ENCODE results near the gene CEP112.
"Not testable (repeated sequence)": the region's sequence is repeated elsewhere in the genome, so short reads cannot be mapped to it uniquely, and the experiment has no call there.

Gene CEP112

GRCh38 chr17:66088173-66088572 is 103.8 kb downstream of the CEP112 start:
- no peak for DNase-seq (ENCODE audit: low read depth)
- no peak overlapping the region for H3K4me3 ChIP-seq (ENCODE audit: low read depth, low read length)
- TF ChIP-seq, protein P1, sequence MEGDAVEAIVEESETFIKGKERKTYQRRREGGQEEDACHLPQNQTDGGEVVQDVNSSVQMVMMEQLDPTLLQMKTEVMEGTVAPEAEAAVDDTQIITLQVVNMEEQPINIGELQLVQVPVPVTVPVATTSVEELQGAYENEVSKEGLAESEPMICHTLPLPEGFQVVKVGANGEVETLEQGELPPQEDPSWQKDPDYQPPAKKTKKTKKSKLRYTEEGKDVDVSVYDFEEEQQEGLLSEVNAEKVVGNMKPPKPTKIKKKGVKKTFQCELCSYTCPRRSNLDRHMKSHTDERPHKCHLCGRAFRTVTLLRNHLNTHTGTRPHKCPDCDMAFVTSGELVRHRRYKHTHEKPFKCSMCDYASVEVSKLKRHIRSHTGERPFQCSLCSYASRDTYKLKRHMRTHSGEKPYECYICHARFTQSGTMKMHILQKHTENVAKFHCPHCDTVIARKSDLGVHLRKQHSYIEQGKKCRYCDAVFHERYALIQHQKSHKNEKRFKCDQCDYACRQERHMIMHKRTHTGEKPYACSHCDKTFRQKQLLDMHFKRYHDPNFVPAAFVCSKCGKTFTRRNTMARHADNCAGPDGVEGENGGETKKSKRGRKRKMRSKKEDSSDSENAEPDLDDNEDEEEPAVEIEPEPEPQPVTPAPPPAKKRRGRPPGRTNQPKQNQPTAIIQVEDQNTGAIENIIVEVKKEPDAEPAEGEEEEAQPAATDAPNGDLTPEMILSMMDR (conservative IDR thresholded peaks at IDR 0.05; ENCODE audit: low read depth, low read length), result no peak

GRCh38 chr17:66087073-66087472 is 104.9 kb downstream of the CEP112 start:
- TF ChIP-seq, protein P1 (conservative IDR thresholded peaks at IDR 0.05; ENCODE audit: low read depth, low read length), result no peak
- no peak overlapping the region for H3K4me3 ChIP-seq (ENCODE audit: low read depth, low read length)
- peak; percentile 56 for DNase-seq (ENCODE audit: low read depth)

DNA sequence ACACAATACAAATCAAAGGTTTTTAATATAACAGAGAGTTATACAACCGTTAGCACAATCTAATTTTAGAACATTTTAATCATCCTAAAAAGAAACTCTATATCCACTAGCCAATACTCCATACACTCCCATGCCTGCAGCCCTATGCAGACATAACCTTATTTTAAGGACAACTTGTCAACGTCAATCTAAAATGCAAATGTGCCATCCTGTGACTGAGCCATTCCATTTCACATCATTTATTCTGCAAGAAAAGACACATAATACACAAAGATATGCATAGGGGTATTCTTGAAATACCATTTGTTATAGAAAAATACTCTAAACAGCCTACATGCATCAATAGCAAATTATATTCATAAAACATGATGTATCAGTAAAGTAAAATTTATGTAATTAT is 106.7 kb downstream of the CEP112 start:
- no peak overlapping the region for H3K4me3 ChIP-seq (ENCODE audit: low read depth, low read length)
- TF ChIP-seq, protein P1 (conservative IDR thresholded peaks at IDR 0.05; ENCODE audit: low read depth, low read length), result no peak
- DNase-seq (ENCODE audit: low read depth), result no peak

GRCh38 chr17:66080670-66081069 is 111.3 kb downstream of the CEP112 start:
- DNase-seq (ENCODE audit: low read depth); H3K4me3 ChIP-seq (ENCODE audit: low read depth, low read length): not testable (repeated sequence)

DNA sequence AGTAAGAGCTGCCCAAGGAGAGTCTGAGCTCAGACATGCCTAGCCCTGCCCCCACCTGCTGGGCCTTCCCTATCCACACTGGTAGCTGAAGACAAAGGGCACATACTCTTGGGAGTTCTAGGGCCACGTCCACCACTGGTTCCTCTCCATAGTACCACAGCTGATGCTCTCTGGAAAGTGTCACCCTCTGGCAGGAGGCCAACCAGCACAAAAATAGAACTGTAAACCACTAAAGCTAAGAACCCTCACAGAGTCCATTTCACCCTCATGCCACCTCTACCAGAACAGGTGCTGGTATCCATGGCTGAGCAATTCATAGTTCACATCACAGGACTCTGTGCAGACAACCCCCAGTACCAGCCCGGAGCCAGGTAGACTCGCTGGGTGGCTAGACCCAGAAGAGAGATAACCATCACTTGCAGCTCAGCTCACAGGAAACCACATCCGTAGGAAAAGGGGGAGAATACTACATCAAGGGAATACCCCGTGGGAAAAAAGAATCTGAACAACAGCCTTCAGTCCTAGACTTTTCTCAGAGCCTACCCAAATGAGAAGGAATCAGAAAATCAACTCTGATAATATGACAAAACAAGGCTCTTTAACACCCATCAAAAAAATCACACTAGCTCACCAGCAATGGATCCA is 115.3 kb downstream of the CEP112 start:
- no peak overlapping the region for H3K4me3 ChIP-seq (ENCODE audit: low read depth, low read length)
- DNase-seq (ENCODE audit: low read depth), result no peak
- TF ChIP-seq, protein P1 (conservative IDR thresholded peaks at IDR 0.05; ENCODE audit: low read depth, low read length), result no peak

DNA sequence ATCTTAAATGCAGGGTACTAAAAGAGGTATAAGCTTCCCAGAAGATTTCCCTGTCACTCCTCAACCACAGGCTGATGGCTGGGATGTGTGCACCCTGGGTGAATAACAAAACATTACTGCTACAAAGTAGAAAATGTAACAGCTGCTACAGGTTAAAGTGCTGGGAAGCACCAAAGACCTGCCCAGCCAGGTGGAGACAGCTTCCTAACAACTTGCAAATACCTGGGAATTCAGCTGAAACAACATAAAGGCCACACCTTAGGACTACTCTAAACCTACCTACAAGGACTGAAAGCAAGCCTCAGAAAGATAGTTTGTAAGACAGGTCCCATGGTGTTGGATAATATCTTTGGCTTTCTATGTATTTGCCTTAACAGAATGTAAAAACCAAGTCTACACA is 118.5 kb downstream of the CEP112 start:
- DNase-seq (ENCODE audit: low read depth), result no peak
- TF ChIP-seq, protein P1 (conservative IDR thresholded peaks at IDR 0.05; ENCODE audit: low read depth, low read length), result no peak
- H3K4me3 ChIP-seq (ENCODE audit: low read depth, low read length), result no peak overlapping the region

- DNase-seq (ENCODE audit: low read depth), result no peak
- TF ChIP-seq, protein P1 (conservative IDR thresholded peaks at IDR 0.05; ENCODE audit: low read depth, low read length), result no peak
- H3K4me3 ChIP-seq (ENCODE audit: low read depth, low read length), result no peak overlapping the region
Observed at GRCh38 chr17:66063686-66064085, 128.2 kb downstream of the CEP112 start.
